Lung (tissue), 12 donors: ENCODE data around the gene TSSC4. TPM values are rescaled to one million over a fixed set of nuclear protein-coding genes. Genes with fewer than 3 reads are reported as not detected.

Experiments
- ATAC-seq: fragments of 200-7000 bp; cut with Tn5 transposase; one replicate; pipeline ENCODE4 v1.9.1; 2020; ENCODE audit warnings: moderate number of reproducible peaks; ENCODE audit not compliant: insufficient read depth, low FRiP score
- DNase-seq, 3 donors: peaks; one replicate each; pipeline ENCODE4 v3.0.0-alpha.2; 2013 to 2017
- H3K27ac ChIP-seq, 2 donors: one replicate each; pipeline ENCODE4 v1.5.1; 2013; ENCODE audit warnings: mild to moderate bottlenecking in 2 of 2, moderate library complexity in 2 of 2, control low read depth in 1 of 2, inconsistent platforms in 1 of 2, low read depth in 1 of 2, low read length in 1 of 2
- H3K27me3 ChIP-seq, 3 donors: one replicate each; pipeline ENCODE4 v1.5.1; 2013; ENCODE audit warnings: low read length in 2 of 3; ENCODE audit not compliant: control insufficient read depth in 3 of 3, insufficient read depth in 3 of 3
- H3K36me3 ChIP-seq, 4 donors: one replicate each; pipeline ENCODE4 v1.5.1; 2013; ENCODE audit warnings: low read length in 4 of 4, mild to moderate bottlenecking in 1 of 4, moderate library complexity in 1 of 4; ENCODE audit not compliant: control insufficient read depth in 4 of 4, insufficient read depth in 4 of 4
- H3K4me1 ChIP-seq, 5 donors: one replicate each; pipeline ENCODE4 v1.5.1; 2013; ENCODE audit warnings: low read length in 5 of 5, mild to moderate bottlenecking in 2 of 5, moderate library complexity in 1 of 5; ENCODE audit not compliant: control insufficient read depth in 5 of 5, insufficient read depth in 5 of 5
- H3K4me3 ChIP-seq: one replicate; pipeline ENCODE4 v1.5.1; 2013; ENCODE audit warnings: mild to moderate bottlenecking, control low read depth, moderate library complexity
- H3K9ac ChIP-seq, 2 donors: one replicate each; pipeline ENCODE4 v1.5.1; 2013; ENCODE audit warnings: low read length in 2 of 2, control low read depth in 1 of 2; ENCODE audit not compliant: insufficient read depth in 1 of 2
- H3K9me3 ChIP-seq, 4 donors: one replicate each; pipeline ENCODE4 v1.5.1; 2013; ENCODE audit warnings: low read length in 3 of 4, mild to moderate bottlenecking in 1 of 4, moderate library complexity in 1 of 4; ENCODE audit not compliant: control insufficient read depth in 4 of 4, insufficient read depth in 3 of 4
- WGBS, 2 donors: extraction: QIAGEN DNeasy Blood & Tissue Kit; methylation state at CpG; one replicate each; pipeline ENCODE4 v1.1.7; 2013; 5-methylcytosine and 5-hydroxymethylcytosine counted together
- polyA plus RNA-seq, 2 donors: library from polyadenylated mRNA; stranded (reverse); fragments of 200-250 nt; gene quantifications; one replicate each; pipeline ENCODE4 v1.2.1, GENCODE V29; 2013
- total RNA-seq, 2 donors: library from RNA; depleted of rRNA in 1 of 2; stranded (reverse); fragments of >200 nt in 1 of 2; gene quantifications; one replicate each; pipeline ENCODE4 v1.2.1, GENCODE V29; 2014 to 2021
- TF ChIP-seq, protein P1 (sequence below): IDR thresholded peaks from 2 replicates; pipeline ENCODE4 v1.5.1; 2012; ENCODE audit warnings: mild to moderate bottlenecking; ENCODE audit errors: control extremely low read depth, extremely low read depth
- donor health status: control.
- donor health status: control.
- donor health status: Bipolar disorder and iron deficiency.
- donor health status: healthy.
- donor health status: DM: yes; HTN: yes; CAD: no.

The TSSC4 gene
- total and polyA plus RNA-seq, 4 donors, result 25.1 to 56.5 (median 49.8) TPM

DNA sequence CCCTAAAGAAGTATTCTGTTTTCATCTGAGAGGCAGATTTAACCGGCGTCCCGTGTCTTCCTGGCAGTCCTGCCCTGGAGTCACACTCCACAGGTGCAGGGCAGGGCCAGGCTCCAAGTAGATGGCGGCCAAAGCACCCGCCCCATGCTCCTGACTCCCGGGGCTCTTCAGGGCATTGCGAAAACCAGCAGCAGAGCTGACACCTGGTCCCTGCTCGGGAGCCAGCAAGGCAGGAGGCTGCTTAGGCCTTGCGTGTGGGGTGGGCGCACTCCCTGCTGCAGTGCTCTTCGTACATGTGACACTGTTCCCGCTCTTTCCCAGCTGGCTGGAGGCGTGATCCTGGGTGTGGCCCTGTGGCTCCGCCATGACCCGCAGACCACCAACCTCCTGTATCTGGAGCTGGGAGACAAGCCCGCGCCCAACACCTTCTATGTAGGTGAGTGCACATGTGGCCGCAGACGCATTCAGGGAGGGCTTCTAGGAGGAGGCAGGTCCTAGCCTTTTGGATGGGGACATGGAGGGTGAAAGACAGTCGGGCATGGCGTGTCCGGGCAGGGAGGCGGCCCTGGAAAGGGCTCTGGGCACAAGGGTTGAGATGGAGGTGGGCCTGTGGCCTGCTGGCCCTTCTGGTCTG is 10.3 kb upstream of the TSSC4 start:
- 78 to 86% methylated on average over 23 of the region's 23 CpGs for WGBS, 2 donors
- Histone ChIP-seq H3K4me3 (no peak overlapping the region), H3K27me3 (no peaks in the 10 kb centered on the region), H3K36me3 (peaks cover 0 to 63% (median 16%) of the 10 kb centered on the region in 4 donors), H3K9ac (no peak overlapping the region), H3K4me1 (peaks cover 0 to 34% (median 23%) of the 10 kb centered on the region in 5 donors), H3K9me3 (no peaks in the 10 kb centered on the region), H3K27ac (peak overlapping the region; percentile 43 to 61)
- DNase-seq (no peak), ATAC-seq (peak; percentile 37)
- TF ChIP-seq, protein P1, sequence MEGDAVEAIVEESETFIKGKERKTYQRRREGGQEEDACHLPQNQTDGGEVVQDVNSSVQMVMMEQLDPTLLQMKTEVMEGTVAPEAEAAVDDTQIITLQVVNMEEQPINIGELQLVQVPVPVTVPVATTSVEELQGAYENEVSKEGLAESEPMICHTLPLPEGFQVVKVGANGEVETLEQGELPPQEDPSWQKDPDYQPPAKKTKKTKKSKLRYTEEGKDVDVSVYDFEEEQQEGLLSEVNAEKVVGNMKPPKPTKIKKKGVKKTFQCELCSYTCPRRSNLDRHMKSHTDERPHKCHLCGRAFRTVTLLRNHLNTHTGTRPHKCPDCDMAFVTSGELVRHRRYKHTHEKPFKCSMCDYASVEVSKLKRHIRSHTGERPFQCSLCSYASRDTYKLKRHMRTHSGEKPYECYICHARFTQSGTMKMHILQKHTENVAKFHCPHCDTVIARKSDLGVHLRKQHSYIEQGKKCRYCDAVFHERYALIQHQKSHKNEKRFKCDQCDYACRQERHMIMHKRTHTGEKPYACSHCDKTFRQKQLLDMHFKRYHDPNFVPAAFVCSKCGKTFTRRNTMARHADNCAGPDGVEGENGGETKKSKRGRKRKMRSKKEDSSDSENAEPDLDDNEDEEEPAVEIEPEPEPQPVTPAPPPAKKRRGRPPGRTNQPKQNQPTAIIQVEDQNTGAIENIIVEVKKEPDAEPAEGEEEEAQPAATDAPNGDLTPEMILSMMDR, result no peak

DNA sequence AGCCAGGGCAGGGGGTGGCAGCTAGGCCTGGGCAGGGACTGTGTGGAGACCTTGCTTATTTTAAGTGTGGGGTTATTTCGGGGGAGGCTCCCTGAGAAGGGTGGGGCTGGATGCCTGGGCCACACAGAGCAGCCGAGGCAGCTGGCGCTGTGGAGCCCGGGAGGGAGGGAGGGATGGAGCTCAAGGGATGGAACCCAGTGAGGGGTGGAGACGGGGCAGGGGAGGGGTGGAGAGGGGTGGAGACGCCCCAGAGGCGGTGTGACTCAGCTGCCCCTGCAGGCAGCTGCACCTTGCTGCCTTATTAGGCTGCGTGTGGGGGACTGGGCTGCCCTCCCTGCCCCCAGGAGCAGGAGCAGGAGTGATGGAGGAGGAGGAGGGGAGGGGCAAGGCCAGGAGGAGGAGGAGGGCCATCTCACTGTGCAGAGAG is 9.8 kb upstream of the TSSC4 start:
- no peaks in the 10 kb centered on the region for H3K27me3 ChIP-seq
- TF ChIP-seq, protein P1, result no peak
- H3K9me3 ChIP-seq, result no peaks in the 10 kb centered on the region
- peak overlapping the region; percentile 43 to 80 for H3K27ac ChIP-seq
- H3K4me1 ChIP-seq, result peaks cover 0 to 34% (median 22%) of the 10 kb centered on the region in 5 donors
- no peak overlapping the region for H3K9ac ChIP-seq
- H3K4me3 ChIP-seq, result no peak overlapping the region
- 67 to 84% methylated on average over 8 of the region's 8 CpGs for WGBS, 2 donors
- peaks cover 0 to 67% (median 16%) of the 10 kb centered on the region in 4 donors for H3K36me3 ChIP-seq
- DNase-seq (no peak), ATAC-seq (peak; percentile 24)

DNA sequence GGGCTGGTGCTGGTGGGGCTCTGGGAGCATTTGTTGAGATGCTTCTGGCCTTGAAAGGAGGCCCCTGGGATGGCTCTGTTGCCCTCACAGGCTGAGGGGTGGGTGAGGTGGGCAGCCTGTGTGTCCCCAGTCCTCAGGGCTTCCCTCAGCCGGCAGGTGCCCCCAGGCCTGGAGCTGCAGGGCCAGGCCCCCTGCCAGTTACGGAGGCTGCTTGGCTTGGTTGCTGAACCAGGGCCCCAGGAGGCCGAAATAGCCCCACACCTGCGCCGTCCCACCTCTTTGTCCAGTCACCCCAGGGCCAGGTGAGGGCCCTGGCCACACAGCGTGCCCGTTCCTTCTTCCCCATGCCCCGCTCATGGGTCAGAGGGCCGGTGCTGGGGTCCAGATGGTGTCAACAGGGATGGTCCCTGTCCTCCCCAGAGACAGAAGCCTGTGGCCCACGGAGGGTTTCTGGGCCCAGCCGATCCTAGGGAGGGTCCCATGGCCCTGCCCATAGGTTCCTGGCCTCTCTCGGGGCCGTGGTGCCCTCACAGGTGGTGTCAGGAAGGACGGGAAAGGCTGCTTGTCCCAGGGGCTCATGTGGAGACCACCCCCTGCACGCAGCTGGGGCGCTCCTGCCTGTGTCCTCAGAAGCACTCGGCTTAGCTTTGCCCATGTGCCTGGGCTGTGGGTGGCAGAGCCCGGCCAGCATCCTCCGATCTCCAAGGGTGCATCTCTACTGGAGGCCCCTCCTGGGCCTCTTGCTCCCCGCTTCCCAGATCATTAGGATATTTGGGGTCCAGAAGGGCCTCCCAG is 9.2 kb upstream of the TSSC4 start:
- Histone ChIP-seq H3K9me3 (no peaks in the 10 kb centered on the region), H3K4me3 (no peak overlapping the region), H3K36me3 (peaks cover 5 to 69% (median 15%) of the 10 kb centered on the region in 4 donors), H3K27me3 (no peaks in the 10 kb centered on the region), H3K4me1 (peaks cover 0 to 34% (median 15%) of the 10 kb centered on the region in 5 donors), H3K27ac (peak overlapping the region in 1 of 2 donors; percentile 80), H3K9ac (no peak overlapping the region)
- no peak for DNase-seq
- no peak for ATAC-seq
- WGBS, 2 donors, result 89 to 93% methylated on average over 20 of the region's 20 CpGs
- TF ChIP-seq, protein P1, result no peak
